DND-41 (cell line): ENCODE measurements around the gene MCF2L.

Experiments used
- ATAC-seq: fragments of 200-7000 bp; cut with Tn5 transposase; 3 replicates; pipeline ENCODE4 v1.9.1; 2021; ENCODE audit warnings: low read depth; ENCODE audit not compliant: insufficient read depth
- DNase-seq: peaks from one replicate; pipeline ENCODE4 v3.0.0-alpha.2; 2020
- H2AFZ ChIP-seq: 2 replicates; pipeline ENCODE4 v1.6.0; 2012; ENCODE audit warnings: low read depth, low read length
- H3K27ac ChIP-seq: 2 replicates; pipeline ENCODE4 v1.5.1; 2012; ENCODE audit warnings: low read length, inconsistent platforms
- H3K27me3 ChIP-seq: fragments of 200-600 bp; sonication (generic); 2 replicates; pipeline ENCODE4 v1.6.0; 2012; ENCODE audit warnings: low read length, mild to moderate bottlenecking, inconsistent platforms; ENCODE audit not compliant: insufficient read depth, poor library complexity
- H3K36me3 ChIP-seq: 2 replicates; pipeline ENCODE4 v1.5.1; 2012; ENCODE audit warnings: low read length, inconsistent platforms; ENCODE audit not compliant: insufficient read depth
- H3K4me1 ChIP-seq: 2 replicates; pipeline ENCODE4 v1.5.1; 2012; ENCODE audit warnings: mild to moderate bottlenecking, low read length; ENCODE audit not compliant: insufficient read depth
- H3K4me2 ChIP-seq: 2 replicates; pipeline ENCODE4 v1.6.0; 2012; ENCODE audit warnings: mild to moderate bottlenecking, moderate library complexity, low read length, inconsistent platforms; ENCODE audit not compliant: insufficient read depth
- H3K4me3 ChIP-seq, 2 experiments: fragments of 200-600 bp in 1 of 2; shearing (Covaris generic) in 1 of 2; 2 replicates each; pipeline ENCODE4 v1.5.1; 2012 to 2016; ENCODE audit warnings: inconsistent platforms in 2 of 2, low read length in 2 of 2, mild to moderate bottlenecking in 2 of 2, low read depth in 1 of 2, moderate library complexity in 1 of 2
- H3K79me2 ChIP-seq: 2 replicates; pipeline ENCODE4 v1.6.0; 2012; ENCODE audit warnings: low read length, inconsistent platforms; ENCODE audit not compliant: insufficient read depth
- H3K9ac ChIP-seq: 2 replicates; pipeline ENCODE4 v1.6.0; 2012; ENCODE audit warnings: low read depth, mild to moderate bottlenecking, inconsistent platforms, low read length, moderate library complexity
- H3K9me3 ChIP-seq: 2 replicates; pipeline ENCODE4 v1.5.1; 2012; ENCODE audit warnings: low read length, moderate library complexity, mild to moderate bottlenecking, inconsistent platforms; ENCODE audit not compliant: insufficient read depth, severe bottlenecking
- H4K20me1 ChIP-seq: 2 replicates; pipeline ENCODE4 v1.6.0; 2012; ENCODE audit warnings: low read length; ENCODE audit not compliant: insufficient read depth
- EZH2 ChIP-seq: IDR thresholded peaks from 3 replicates; pipeline ENCODE4 v1.6.1; 2012; ENCODE audit warnings: borderline replicate concordance, low read depth, mild to moderate bottlenecking, moderate library complexity, low read length, inconsistent platforms; ENCODE audit not compliant: severe bottlenecking
- TF ChIP-seq, protein P1 (sequence below): IDR thresholded peaks from 2 replicates; pipeline ENCODE4 v1.5.1; 2012; ENCODE audit warnings: borderline replicate concordance, low read length, moderate library complexity, mild to moderate bottlenecking; ENCODE audit not compliant: poor library complexity, severe bottlenecking; ENCODE audit errors: extremely low read depth

The MCF2L gene

DNA sequence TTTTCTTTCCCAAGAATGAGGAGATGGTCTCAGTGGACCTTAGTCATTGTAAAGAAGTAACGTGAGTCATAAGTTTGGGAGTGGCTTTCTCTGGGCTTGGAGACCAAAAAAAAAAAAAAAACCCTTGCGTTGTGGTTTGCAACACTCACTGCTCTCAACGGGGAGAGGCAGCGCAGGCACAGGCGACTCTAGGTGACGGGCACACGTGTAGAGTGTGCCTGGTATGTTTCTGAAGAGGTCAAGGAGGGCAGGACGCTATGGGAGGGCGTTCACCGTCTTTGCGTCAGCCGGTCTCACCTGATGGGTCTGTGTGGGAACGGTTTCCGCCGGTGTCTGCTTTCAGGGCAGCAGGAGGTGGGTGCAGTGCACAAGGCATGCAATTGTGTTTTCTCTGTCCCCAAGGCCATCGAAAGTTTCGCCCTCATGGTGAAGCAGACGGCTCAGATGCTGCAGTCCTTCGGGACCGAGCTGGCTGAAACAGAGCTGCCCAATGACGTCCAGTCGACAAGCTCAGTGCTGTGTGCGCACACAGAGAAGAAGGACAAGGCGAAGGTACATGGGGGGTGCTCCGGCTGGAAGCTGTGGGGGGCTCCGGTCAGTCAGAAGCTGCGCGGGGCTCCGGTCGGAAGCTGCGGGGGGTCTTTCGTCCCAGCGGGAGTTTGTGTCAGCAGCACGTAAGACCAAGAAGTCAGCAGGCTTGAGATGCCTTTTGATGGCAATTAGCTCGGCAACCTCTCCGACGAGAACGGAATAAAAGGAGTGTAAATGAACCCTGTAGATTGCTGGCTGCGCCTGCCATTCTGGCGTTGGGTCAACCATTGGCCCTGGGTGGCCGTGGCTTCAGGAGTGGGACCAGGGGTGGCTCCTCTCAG lies 95.8 kb downstream of the MCF2L start:
- H3K9ac ChIP-seq = no peak overlapping the region

DNA sequence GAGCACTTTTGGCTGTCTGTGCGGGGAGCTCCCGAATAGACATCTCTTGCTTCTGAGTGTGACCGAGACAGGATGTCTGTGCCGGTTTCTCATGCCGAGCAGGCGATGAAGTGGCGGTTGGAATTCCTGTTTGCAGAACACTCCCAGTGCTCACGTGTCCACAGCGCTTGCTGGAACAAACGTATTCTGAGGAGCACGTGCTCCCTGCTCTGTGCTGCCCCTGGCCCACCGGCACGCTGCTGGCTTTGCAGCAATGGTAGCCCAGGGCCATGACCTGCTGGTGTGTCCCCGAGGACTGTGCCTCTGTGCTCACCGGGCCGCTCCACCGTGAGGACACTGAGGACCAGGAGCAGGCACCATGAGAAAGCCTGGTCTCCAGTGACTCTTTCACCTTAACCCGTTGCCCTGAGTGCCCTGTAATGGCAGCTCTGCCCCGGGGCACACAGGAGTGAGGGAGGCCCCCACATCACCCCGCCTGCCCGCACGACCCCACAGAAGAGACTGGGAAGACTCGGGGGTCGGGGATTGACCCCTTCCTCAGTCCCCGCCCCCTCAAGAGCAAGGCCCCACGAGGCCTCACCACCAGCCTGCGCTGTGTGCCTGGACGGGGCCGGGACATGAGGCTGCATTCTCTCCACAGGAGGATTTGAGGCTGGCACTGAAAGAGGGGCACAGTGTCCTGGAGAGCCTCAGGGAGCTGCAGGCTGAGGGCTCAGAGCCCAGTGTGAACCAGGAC lies 96.6 kb downstream of the MCF2L start:
- no peaks in the 10 kb centered on the region for H3K79me2 ChIP-seq
- H3K36me3 ChIP-seq = no peaks in the 10 kb centered on the region
- no peak for ATAC-seq
- no peak overlapping the region for H3K27ac ChIP-seq
- no peaks in the 10 kb centered on the region for H3K4me1 ChIP-seq
- no peak overlapping the region for H3K4me3 ChIP-seq
- no peak overlapping the region for H3K4me2 ChIP-seq
- TF ChIP-seq EZH2 = no peak
- TF ChIP-seq, protein P1, sequence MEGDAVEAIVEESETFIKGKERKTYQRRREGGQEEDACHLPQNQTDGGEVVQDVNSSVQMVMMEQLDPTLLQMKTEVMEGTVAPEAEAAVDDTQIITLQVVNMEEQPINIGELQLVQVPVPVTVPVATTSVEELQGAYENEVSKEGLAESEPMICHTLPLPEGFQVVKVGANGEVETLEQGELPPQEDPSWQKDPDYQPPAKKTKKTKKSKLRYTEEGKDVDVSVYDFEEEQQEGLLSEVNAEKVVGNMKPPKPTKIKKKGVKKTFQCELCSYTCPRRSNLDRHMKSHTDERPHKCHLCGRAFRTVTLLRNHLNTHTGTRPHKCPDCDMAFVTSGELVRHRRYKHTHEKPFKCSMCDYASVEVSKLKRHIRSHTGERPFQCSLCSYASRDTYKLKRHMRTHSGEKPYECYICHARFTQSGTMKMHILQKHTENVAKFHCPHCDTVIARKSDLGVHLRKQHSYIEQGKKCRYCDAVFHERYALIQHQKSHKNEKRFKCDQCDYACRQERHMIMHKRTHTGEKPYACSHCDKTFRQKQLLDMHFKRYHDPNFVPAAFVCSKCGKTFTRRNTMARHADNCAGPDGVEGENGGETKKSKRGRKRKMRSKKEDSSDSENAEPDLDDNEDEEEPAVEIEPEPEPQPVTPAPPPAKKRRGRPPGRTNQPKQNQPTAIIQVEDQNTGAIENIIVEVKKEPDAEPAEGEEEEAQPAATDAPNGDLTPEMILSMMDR = no peak
- no peaks in the 10 kb centered on the region for H3K9me3 ChIP-seq
- H2AFZ ChIP-seq = no peak overlapping the region
- H3K27me3 ChIP-seq = no peaks in the 10 kb centered on the region
- H3K9ac ChIP-seq = no peak overlapping the region
- DNase-seq = no peak
- no peaks in the 10 kb centered on the region for H4K20me1 ChIP-seq

More for the DNA sequence above, 95.8 kb downstream of the MCF2L start:
- H3K4me1 ChIP-seq = no peaks in the 10 kb centered on the region
- no peaks in the 10 kb centered on the region for H3K27me3 ChIP-seq
- H3K4me2 ChIP-seq = no peak overlapping the region
- no peak; the same call in 2 of the 3 replicates for ATAC-seq
- H3K79me2 ChIP-seq = no peaks in the 10 kb centered on the region
- H4K20me1 ChIP-seq = no peaks in the 10 kb centered on the region
- no peak for TF ChIP-seq EZH2
- TF ChIP-seq, protein P1 = no peak
- no peak overlapping the region for H3K27ac ChIP-seq
- H2AFZ ChIP-seq = no peak overlapping the region
- no peaks in the 10 kb centered on the region for H3K9me3 ChIP-seq
- no peaks in the 10 kb centered on the region for H3K36me3 ChIP-seq
- no peak for DNase-seq
- no peak overlapping the region for H3K4me3 ChIP-seq

DNA sequence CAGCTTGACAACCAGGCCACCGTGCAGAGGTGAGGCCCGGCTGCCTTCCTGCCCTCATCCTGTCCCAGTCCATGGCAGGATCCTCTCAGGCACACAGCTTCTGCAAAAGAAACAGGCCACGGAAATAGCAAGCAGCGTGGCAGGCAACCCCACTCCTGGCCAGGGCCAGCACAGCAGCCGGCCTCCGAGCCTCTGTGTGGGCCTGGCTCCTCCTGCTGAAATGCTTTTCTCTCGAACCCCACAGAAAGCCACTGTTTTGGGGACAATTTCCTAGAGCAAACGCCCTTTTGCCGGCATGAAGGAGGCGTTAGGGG lies 97.1 kb downstream of the MCF2L start:
- H3K36me3 ChIP-seq = no peaks in the 10 kb centered on the region
- no peaks in the 10 kb centered on the region for H3K79me2 ChIP-seq
- no peaks in the 10 kb centered on the region for H3K9me3 ChIP-seq
- H3K4me2 ChIP-seq = no peak overlapping the region
- ATAC-seq = no peak
- H3K4me3 ChIP-seq = no peak overlapping the region
- TF ChIP-seq, protein P1 = no peak
- no peak for TF ChIP-seq EZH2
- DNase-seq = no peak
- no peak overlapping the region for H2AFZ ChIP-seq
- no peaks in the 10 kb centered on the region for H3K27me3 ChIP-seq
- H3K4me1 ChIP-seq = no peaks in the 10 kb centered on the region
- H3K27ac ChIP-seq = no peak overlapping the region
- H3K9ac ChIP-seq = no peak overlapping the region
- no peaks in the 10 kb centered on the region for H4K20me1 ChIP-seq
